Dendritic cell treated with granulocyte-macrophage colony-stimulating factor and Interleukin-4, amounts not matched to agents 40 ng/mL and 50 ng/mL, for 4 days (primary cell): Measurements from ENCODE around the gene RSBN1.
"Not testable (repeated sequence)": the region's sequence is repeated elsewhere in the genome, so short reads cannot be mapped to it uniquely, and the experiment has no call there.

Experiments used
- H3K27ac Mint-ChIP-seq: one replicate; pipeline ENCODE4 v1.8.0; 2022; ENCODE audit warnings: mild to moderate bottlenecking, mixed read lengths
- H3K27me3 Mint-ChIP-seq: one replicate; pipeline ENCODE4 v1.8.0; 2022; ENCODE audit warnings: mild to moderate bottlenecking, mixed read lengths
- H3K36me3 Mint-ChIP-seq: one replicate; pipeline ENCODE4 v1.8.0; 2022; ENCODE audit warnings: low read depth, mixed read lengths
- H3K4me1 Mint-ChIP-seq: one replicate; pipeline ENCODE4 v1.8.0; 2022; ENCODE audit warnings: low read depth, mixed read lengths
- H3K4me3 Mint-ChIP-seq: one replicate; pipeline ENCODE4 v1.8.0; 2022; ENCODE audit warnings: mild to moderate bottlenecking, moderate library complexity, mixed read lengths
- H3K9me3 Mint-ChIP-seq: one replicate; pipeline ENCODE4 v1.8.0; 2022; ENCODE audit warnings: mixed read lengths
- intact Hi-C: fragments of 100-400 bp; cut with micrococcal nuclease; formaldehyde crosslinking; loops from one replicate; pipeline ENCODE4 v1.15.0; 2022

Gene RSBN1

GRCh38 chr1:113811888-113812660 lies at the start of gene RSBN1:
Gene RSBN1, minus strand, starts transcription at chr1:113812476. Its CDS starts 64 bp downstream, at chr1:113812412.
- H3K4me1 Mint-ChIP-seq, result peaks cover 18% of the 10 kb centered on the region
- intact Hi-C loops, result loop anchor here (1.0 to 2.0 kb wide), 3 partner anchors 53 to 117 kb away; partner anchors contain the start of genes DCLRE1B, HIPK1 and PHTF1
- H3K27me3 Mint-ChIP-seq, result no peaks in the 10 kb centered on the region
- H3K9me3 Mint-ChIP-seq, result no peaks in the 10 kb centered on the region
- H3K36me3 Mint-ChIP-seq, result peaks cover 17% of the 10 kb centered on the region
- peak within 1 kb of the TSS; percentile 92 for H3K27ac Mint-ChIP-seq
- H3K4me3 Mint-ChIP-seq, result peak within 1 kb of the TSS; percentile 86

GRCh38 chr1:113861641-113862040 lies 49.4 kb upstream of the RSBN1 start:
- H3K27me3 Mint-ChIP-seq, result no peaks in the 10 kb centered on the region
- H3K4me3 Mint-ChIP-seq, result no peak overlapping the region
- no peaks in the 10 kb centered on the region for H3K36me3 Mint-ChIP-seq
- H3K9me3 Mint-ChIP-seq, result no peaks in the 10 kb centered on the region
- intact Hi-C loops, result loop anchor here (1.0 kb wide), 1 partner anchor 10 kb away; the partner anchor contains the start of gene PTPN22
- peaks cover 54% of the 10 kb centered on the region for H3K4me1 Mint-ChIP-seq
- peak overlapping the region; percentile 69 for H3K27ac Mint-ChIP-seq

- Mint-ChIP-seq H3K36me3 (no peaks in the 10 kb centered on the region), H3K27ac (peak overlapping the region; percentile 69), H3K4me1 (peaks cover 62% of the 10 kb centered on the region), H3K27me3 (no peaks in the 10 kb centered on the region), H3K4me3 (no peak overlapping the region), H3K9me3 (no peaks in the 10 kb centered on the region)
- intact Hi-C loops, result loop anchor here (1.0 kb wide), 1 partner anchor 10 kb away; the partner anchor contains the start of gene PTPN22
Observed at GRCh38 chr1:113860891-113861290, 48.6 kb upstream of the RSBN1 start.

GRCh38 chr1:113859478-113860175 lies 47.4 kb upstream of the RSBN1 start:
- H3K4me1 Mint-ChIP-seq, result peaks cover 65% of the 10 kb centered on the region
- H3K36me3 Mint-ChIP-seq, result no peaks in the 10 kb centered on the region
- no peaks in the 10 kb centered on the region for H3K27me3 Mint-ChIP-seq
- no peaks in the 10 kb centered on the region for H3K9me3 Mint-ChIP-seq
- H3K4me3 Mint-ChIP-seq, result peak overlapping the region; percentile 44
- intact Hi-C loops, result loop anchor here (5.0 kb wide), 1 partner anchor 43 kb away; the partner anchor contains the start of gene AP4B1
- peak overlapping the region; percentile 69 for H3K27ac Mint-ChIP-seq

GRCh38 chr1:113858982-113859381 lies 46.7 kb upstream of the RSBN1 start:
- Mint-ChIP-seq H3K27me3 (no peaks in the 10 kb centered on the region), H3K9me3 (no peaks in the 10 kb centered on the region), H3K4me3 (no peak overlapping the region), H3K36me3 (no peaks in the 10 kb centered on the region), H3K27ac (peak overlapping the region; percentile 69), H3K4me1 (peaks cover 70% of the 10 kb centered on the region)
- intact Hi-C loops, result loop anchor here (5.0 kb wide), 1 partner anchor 43 kb away; the partner anchor contains the start of gene AP4B1

GRCh38 chr1:113858418-113858817 lies 46.1 kb upstream of the RSBN1 start:
- Mint-ChIP-seq H3K27me3 (no peaks in the 10 kb centered on the region), H3K36me3 (no peaks in the 10 kb centered on the region), H3K9me3 (no peaks in the 10 kb centered on the region), H3K27ac (peak overlapping the region; percentile 69), H3K4me1 (peaks cover 70% of the 10 kb centered on the region), H3K4me3 (no peak overlapping the region)
- intact Hi-C loops, result loop anchor here (5.0 kb wide), 1 partner anchor 44 kb away; the partner anchor contains the start of gene AP4B1

GRCh38 chr1:113857776-113858175 lies 45.5 kb upstream of the RSBN1 start:
- H3K36me3 Mint-ChIP-seq, result no peaks in the 10 kb centered on the region
- no peaks in the 10 kb centered on the region for H3K27me3 Mint-ChIP-seq
- no peak overlapping the region for H3K4me3 Mint-ChIP-seq
- no peaks in the 10 kb centered on the region for H3K9me3 Mint-ChIP-seq
- H3K4me1 Mint-ChIP-seq, result peaks cover 68% of the 10 kb centered on the region
- intact Hi-C loops, result loop anchor here (2.0 to 5.0 kb wide), 2 partner anchors 15 to 45 kb away; partner anchors contain the start of gene AP4B1
- H3K27ac Mint-ChIP-seq, result peak overlapping the region; percentile 69

- no peaks in the 10 kb centered on the region for H3K36me3 Mint-ChIP-seq
- no peak overlapping the region for H3K27ac Mint-ChIP-seq
- no peaks in the 10 kb centered on the region for H3K9me3 Mint-ChIP-seq
- peaks cover 56% of the 10 kb centered on the region for H3K4me1 Mint-ChIP-seq
- intact Hi-C loops, result loop anchor here (2.0 to 5.0 kb wide), 2 partner anchors 16 to 46 kb away; partner anchors contain the start of gene AP4B1
- H3K4me3 Mint-ChIP-seq, result no peak overlapping the region
- no peaks in the 10 kb centered on the region for H3K27me3 Mint-ChIP-seq
Observed at GRCh38 chr1:113856401-113856790, 44.1 kb upstream of the RSBN1 start.

- no peaks in the 10 kb centered on the region for H3K36me3 Mint-ChIP-seq
- no peak overlapping the region for H3K27ac Mint-ChIP-seq
- peaks cover 50% of the 10 kb centered on the region for H3K4me1 Mint-ChIP-seq
- H3K27me3 Mint-ChIP-seq, result no peaks in the 10 kb centered on the region
- intact Hi-C loops, result loop anchor here (2.0 to 5.0 kb wide), 2 partner anchors 17 to 46 kb away; partner anchors contain the start of gene AP4B1
- no peak overlapping the region for H3K4me3 Mint-ChIP-seq
- H3K9me3 Mint-ChIP-seq, result no peaks in the 10 kb centered on the region
Observed at GRCh38 chr1:113855630-113856400, 43.5 kb upstream of the RSBN1 start.

GRCh38 chr1:113854234-113854633 lies 42.0 kb upstream of the RSBN1 start:
- Mint-ChIP-seq H3K9me3 (peaks cover 8% of the 10 kb centered on the region), H3K4me1 (peaks cover 42% of the 10 kb centered on the region), H3K27me3 (no peaks in the 10 kb centered on the region), H3K36me3 (no peaks in the 10 kb centered on the region), H3K27ac (no peak overlapping the region), H3K4me3 (no peak overlapping the region)
- intact Hi-C loops, result no loop called here

- H3K27ac Mint-ChIP-seq, H3K4me3 Mint-ChIP-seq, H3K27me3 Mint-ChIP-seq, intact Hi-C loops, H3K9me3 Mint-ChIP-seq, H3K36me3 Mint-ChIP-seq: not testable (repeated sequence)
- H3K4me1 Mint-ChIP-seq, result peaks cover 27% of the 10 kb centered on the region
Observed at GRCh38 chr1:113852694-113853093, 40.4 kb upstream of the RSBN1 start.

GRCh38 chr1:113850127-113850796 lies 38.0 kb upstream of the RSBN1 start:
- H3K4me3 Mint-ChIP-seq, result no peak overlapping the region
- peaks cover 17% of the 10 kb centered on the region for H3K36me3 Mint-ChIP-seq
- H3K4me1 Mint-ChIP-seq, result peaks cover 11% of the 10 kb centered on the region
- peak overlapping the region; percentile 32 for H3K27ac Mint-ChIP-seq
- H3K27me3 Mint-ChIP-seq, result no peaks in the 10 kb centered on the region
- intact Hi-C loops, result no loop called here
- peaks cover 22% of the 10 kb centered on the region for H3K9me3 Mint-ChIP-seq

- H3K27me3 Mint-ChIP-seq, result no peaks in the 10 kb centered on the region
- no peak overlapping the region for H3K4me3 Mint-ChIP-seq
- peaks cover 6% of the 10 kb centered on the region for H3K4me1 Mint-ChIP-seq
- intact Hi-C loops, result no loop called here
- peaks cover 17% of the 10 kb centered on the region for H3K36me3 Mint-ChIP-seq
- no peak overlapping the region for H3K27ac Mint-ChIP-seq
- peaks cover 22% of the 10 kb centered on the region for H3K9me3 Mint-ChIP-seq
Observed at GRCh38 chr1:113849072-113849471, 36.8 kb upstream of the RSBN1 start.
